GM12891 (cell line): Measurements from ENCODE around the gene CAPN1.

Source experiments
- POLR2A ChIP-seq: IDR thresholded peaks from 2 replicates; pipeline ENCODE4 v1.6.1; 2011; ENCODE audit warnings: low read depth, low read length, control low read depth
- POLR2AphosphoS5 ChIP-seq: IDR thresholded peaks from 2 replicates; pipeline ENCODE4 v1.6.1; 2011; ENCODE audit warnings: low read depth, low read length, control low read depth
- POU2F2 ChIP-seq: IDR thresholded peaks from 2 replicates; pipeline ENCODE4 v1.6.1; 2011; ENCODE audit warnings: low read depth, mild to moderate bottlenecking, control low read depth, low read length, moderate library complexity
- TAF1 ChIP-seq: IDR thresholded peaks from 2 replicates; pipeline ENCODE4 v1.6.1; 2011; ENCODE audit warnings: low read depth, low read length, control low read depth

- TF ChIP-seq POLR2AphosphoS5 (no peak), POU2F2 (no peak), POLR2A (no peak), TAF1 (no peak)
Measured at GRCh38 chr11:65260756-65261590, 79.2 kb downstream of the CAPN1 start.
